A204.1 (cell line): ENCODE results near the gene FUT8.

ENCODE experiments used
- FAIRE-seq: peaks from 2 replicates; lab custom pipeline; 2012; peaks lifted over from hg19 to GRCh38; lab: Jason Lieb, UNC

FUT8 gene

GRCh38 chr14:65558363-65558762, 145.8 kb downstream of the FUT8 start:
- no peak for FAIRE-seq

- no peak for FAIRE-seq
Measured at GRCh38 chr14:65560340-65561027, 148.0 kb downstream of the FUT8 start.

GRCh38 chr14:65564370-65564769, 151.8 kb downstream of the FUT8 start:
- no peak for FAIRE-seq

GRCh38 chr14:65565948-65566347, 153.4 kb downstream of the FUT8 start:
- FAIRE-seq: no peak

- no peak for FAIRE-seq
Measured at GRCh38 chr14:65566820-65567522, 154.4 kb downstream of the FUT8 start.

- no peak for FAIRE-seq
Measured at GRCh38 chr14:65574611-65575010, 162.1 kb downstream of the FUT8 start.

GRCh38 chr14:65575389-65575788, 162.9 kb downstream of the FUT8 start:
- no peak for FAIRE-seq

- no peak for FAIRE-seq
Measured at GRCh38 chr14:65580973-65581372, 168.4 kb downstream of the FUT8 start.

- no peak for FAIRE-seq
Measured at GRCh38 chr14:65581378-65581777, 168.8 kb downstream of the FUT8 start.

GRCh38 chr14:65581799-65582198, 169.3 kb downstream of the FUT8 start:
- FAIRE-seq: no peak

GRCh38 chr14:65585216-65585615, 172.7 kb downstream of the FUT8 start:
- FAIRE-seq: no peak

- FAIRE-seq: no peak
Measured at GRCh38 chr14:65588426-65589140, 176.1 kb downstream of the FUT8 start.

- FAIRE-seq: no peak
Measured at GRCh38 chr14:65594153-65594881, 181.8 kb downstream of the FUT8 start.

- no peak for FAIRE-seq
Measured at GRCh38 chr14:65594882-65595237, 182.3 kb downstream of the FUT8 start.

- FAIRE-seq: no peak
Measured at GRCh38 chr14:65599375-65599774, 186.8 kb downstream of the FUT8 start.

GRCh38 chr14:65600742-65601141, 188.2 kb downstream of the FUT8 start:
- no peak for FAIRE-seq

GRCh38 chr14:65604535-65604934, 192.0 kb downstream of the FUT8 start:
- peak; percentile 19 for FAIRE-seq

- FAIRE-seq: peak; percentile 77
Measured at GRCh38 chr14:65604936-65605335, 192.4 kb downstream of the FUT8 start.

- FAIRE-seq: no peak
Measured at GRCh38 chr14:65606460-65606859, 193.9 kb downstream of the FUT8 start.

GRCh38 chr14:65613131-65613650, 200.7 kb downstream of the FUT8 start:
- FAIRE-seq: no peak

- no peak for FAIRE-seq
Measured at GRCh38 chr14:65618996-65619395, 206.5 kb downstream of the FUT8 start.

GRCh38 chr14:65620195-65620594, 207.7 kb downstream of the FUT8 start:
- FAIRE-seq: no peak

GRCh38 chr14:65622703-65623102, 210.2 kb downstream of the FUT8 start:
- FAIRE-seq: no peak
